Measurements from ENCODE around the gene SNAI3.

DNA sequence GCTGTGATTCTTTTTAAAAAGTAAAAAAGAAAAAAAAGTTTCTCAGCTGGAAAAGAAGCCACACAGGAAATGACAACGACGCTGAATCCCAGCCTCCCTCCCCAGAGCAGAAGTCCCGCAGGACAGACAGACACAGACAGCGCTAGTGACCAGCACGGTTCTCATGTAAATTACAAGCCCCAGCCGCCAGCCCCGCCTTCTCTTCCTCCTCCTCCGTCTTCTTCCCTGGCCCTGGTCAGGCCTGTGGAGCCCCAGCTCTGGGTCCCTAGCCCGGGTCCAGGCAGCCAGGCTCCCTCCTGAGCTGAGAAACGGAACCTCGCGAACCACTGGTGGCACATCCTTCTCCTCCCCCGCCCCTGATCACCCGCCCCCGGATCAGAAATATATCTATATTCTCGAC, 54.9 kb downstream of the SNAI3 start:
- TF ChIP-seq, protein P1, sequence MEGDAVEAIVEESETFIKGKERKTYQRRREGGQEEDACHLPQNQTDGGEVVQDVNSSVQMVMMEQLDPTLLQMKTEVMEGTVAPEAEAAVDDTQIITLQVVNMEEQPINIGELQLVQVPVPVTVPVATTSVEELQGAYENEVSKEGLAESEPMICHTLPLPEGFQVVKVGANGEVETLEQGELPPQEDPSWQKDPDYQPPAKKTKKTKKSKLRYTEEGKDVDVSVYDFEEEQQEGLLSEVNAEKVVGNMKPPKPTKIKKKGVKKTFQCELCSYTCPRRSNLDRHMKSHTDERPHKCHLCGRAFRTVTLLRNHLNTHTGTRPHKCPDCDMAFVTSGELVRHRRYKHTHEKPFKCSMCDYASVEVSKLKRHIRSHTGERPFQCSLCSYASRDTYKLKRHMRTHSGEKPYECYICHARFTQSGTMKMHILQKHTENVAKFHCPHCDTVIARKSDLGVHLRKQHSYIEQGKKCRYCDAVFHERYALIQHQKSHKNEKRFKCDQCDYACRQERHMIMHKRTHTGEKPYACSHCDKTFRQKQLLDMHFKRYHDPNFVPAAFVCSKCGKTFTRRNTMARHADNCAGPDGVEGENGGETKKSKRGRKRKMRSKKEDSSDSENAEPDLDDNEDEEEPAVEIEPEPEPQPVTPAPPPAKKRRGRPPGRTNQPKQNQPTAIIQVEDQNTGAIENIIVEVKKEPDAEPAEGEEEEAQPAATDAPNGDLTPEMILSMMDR (IDR thresholded peaks at IDR 0.05 in 4 of 5, conservative IDR thresholded peaks at IDR 0.05 in 1 of 5), result no peak
- TF ChIP-seq POLR2A (IDR thresholded peaks at IDR 0.05), result no peak

All from gastrocnemius medialis (tissue), 4 donors.